Ovary (tissue), 3 donors: ENCODE measurements around the gene CDH23.

Source experiments
- CTCF ChIP-seq, 3 donors: fragments of 450-650 bp in 2 of 3; fragments of 200-600 bp in 1 of 3; IDR thresholded peaks; one replicate each; pipeline versions ENCODE4 v1.5.1 to v1.8.0; 2016 to 2022; ENCODE audit warnings: antibody characterized with exemption in 3 of 3, mild to moderate bottlenecking in 1 of 3
- POLR2A ChIP-seq: fragments of 450-650 bp; IDR thresholded peaks from one replicate; pipeline ENCODE4 v1.6.1; 2017; ENCODE audit warnings: antibody characterized with exemption, mild to moderate bottlenecking, moderate library complexity
- donor health status: DM: no; HTN: no; CAD: no.

GRCh38 chr10:71537125-71537524 lies 140.4 kb downstream of the CDH23 start:
- TF ChIP-seq CTCF (IDR thresholded peaks at IDR 0.05), result no peak
- no peak for TF ChIP-seq POLR2A
